H9 (cell line): ENCODE measurements around the gene CNNM2. TPM values are rescaled to one million over a fixed set of nuclear protein-coding genes. Genes with fewer than 3 reads are reported as not detected.

Experiments used
- DNase-seq: peaks from one replicate; pipeline ENCODE4 v3.0.0-alpha.2; 2017
- H2AFZ ChIP-seq: one replicate; pipeline ENCODE4 v1.6.1; 2013; ENCODE audit warnings: mild to moderate bottlenecking, low read length, control low read depth, moderate library complexity
- H2AK5ac ChIP-seq: 2 replicates; pipeline ENCODE4 v1.6.1; 2013; ENCODE audit warnings: low read length, control low read depth, mixed read lengths; ENCODE audit not compliant: insufficient read length
- H2BK120ac ChIP-seq: one replicate; pipeline ENCODE4 v1.6.1; 2013; ENCODE audit warnings: low read depth, mild to moderate bottlenecking, low read length, control low read depth, inconsistent platforms; ENCODE audit not compliant: poor library complexity, severe bottlenecking
- H2BK12ac ChIP-seq: 2 replicates; pipeline ENCODE4 v1.6.1; 2013; ENCODE audit warnings: low read length, control low read depth, mixed read lengths, low read depth; ENCODE audit not compliant: insufficient read length
- H2BK15ac ChIP-seq: 2 replicates; pipeline ENCODE4 v1.6.1; 2013; ENCODE audit warnings: low read depth, low read length, control low read depth
- H2BK20ac ChIP-seq: one replicate; pipeline ENCODE4 v1.6.1; 2013; ENCODE audit warnings: low read depth, mild to moderate bottlenecking, low read length, control low read depth, inconsistent platforms; ENCODE audit not compliant: poor library complexity, severe bottlenecking
- H2BK5ac ChIP-seq: 2 replicates; pipeline ENCODE4 v1.6.1; 2013; ENCODE audit warnings: low read length, control low read depth, mixed read lengths; ENCODE audit not compliant: insufficient read length
- H3K14ac ChIP-seq: 2 replicates; pipeline ENCODE4 v1.6.1; 2013; ENCODE audit warnings: low read length, control low read depth; ENCODE audit not compliant: insufficient read depth
- H3K18ac ChIP-seq: 2 replicates; pipeline ENCODE4 v1.6.1; 2013; ENCODE audit warnings: low read depth, mild to moderate bottlenecking, mixed read lengths, low read length, control low read depth; ENCODE audit not compliant: insufficient read length
- H3K23ac ChIP-seq: 2 replicates; pipeline ENCODE4 v1.6.1; 2013; ENCODE audit warnings: low read length, control low read depth, mixed read lengths, low read depth; ENCODE audit not compliant: insufficient read length
- H3K23me2 ChIP-seq: 2 replicates; pipeline ENCODE4 v1.6.1; 2013; ENCODE audit warnings: low read depth, mild to moderate bottlenecking, mixed read lengths, low read length, control low read depth; ENCODE audit not compliant: insufficient read length, poor library complexity, severe bottlenecking
- H3K27ac ChIP-seq: 2 replicates; pipeline ENCODE4 v1.5.1; 2013; ENCODE audit warnings: low read length, control low read depth, mixed read lengths, low read depth; ENCODE audit not compliant: insufficient read length
- H3K27me3 ChIP-seq: 2 replicates; pipeline ENCODE4 v1.6.1; 2013; ENCODE audit warnings: low read length, control low read depth, inconsistent platforms; ENCODE audit not compliant: insufficient read depth
- H3K4ac ChIP-seq: 2 replicates; pipeline ENCODE4 v1.6.1; 2013; ENCODE audit warnings: low read depth, mild to moderate bottlenecking, control low read depth, inconsistent platforms, low read length, moderate library complexity
- H3K4me1 ChIP-seq: 2 replicates; pipeline ENCODE4 v1.6.1; 2013; ENCODE audit warnings: low read length, control low read depth, inconsistent platforms; ENCODE audit not compliant: insufficient read depth
- H3K4me2 ChIP-seq: 2 replicates; pipeline ENCODE4 v1.6.1; 2013; ENCODE audit warnings: low read length, control low read depth, mixed read lengths; ENCODE audit not compliant: insufficient read length, insufficient read depth
- H3K56ac ChIP-seq: 2 replicates; pipeline ENCODE4 v1.6.1; 2013; ENCODE audit warnings: low read depth, mild to moderate bottlenecking, mixed read lengths, low read length, control low read depth; ENCODE audit not compliant: insufficient read length
- H3K79me1 ChIP-seq: 2 replicates; pipeline ENCODE4 v1.6.1; 2013; ENCODE audit warnings: low read depth, mild to moderate bottlenecking, moderate library complexity, low read length, control low read depth, inconsistent platforms; ENCODE audit not compliant: insufficient read depth, poor library complexity, severe bottlenecking
- H3K79me2 ChIP-seq: 2 replicates; pipeline ENCODE4 v1.6.1; 2013; ENCODE audit warnings: low read length, control low read depth, inconsistent platforms; ENCODE audit not compliant: insufficient read depth
- H3K9ac ChIP-seq: 2 replicates; pipeline ENCODE4 v1.6.1; 2013; ENCODE audit warnings: low read length, control low read depth, mixed read lengths; ENCODE audit not compliant: insufficient read length; ENCODE audit errors: extremely low read depth
- H3K9me3 ChIP-seq: one replicate; pipeline ENCODE4 v1.6.1; 2013; ENCODE audit warnings: low read depth, low read length, inconsistent platforms; ENCODE audit not compliant: control insufficient read depth
- H3T11ph ChIP-seq: one replicate; pipeline ENCODE4 v1.6.1; 2013; ENCODE audit warnings: mild to moderate bottlenecking, low read length, control low read depth, inconsistent platforms
- H4K20me1 ChIP-seq: one replicate; pipeline ENCODE4 v1.6.1; 2013; ENCODE audit not compliant: control insufficient read depth, insufficient read length, insufficient read depth
- H4K5ac ChIP-seq: 2 replicates; pipeline ENCODE4 v1.6.1; 2013; ENCODE audit warnings: low read depth, mild to moderate bottlenecking, mixed read lengths, low read length, control low read depth; ENCODE audit not compliant: insufficient read length
- H4K8ac ChIP-seq: replicated peaks from 2 replicates; pipeline ENCODE4 v1.6.1; 2013; ENCODE audit warnings: low read length, control low read depth, mixed read lengths, low read depth; ENCODE audit not compliant: insufficient read length
- H4K91ac ChIP-seq: 2 replicates; pipeline ENCODE4 v1.6.1; 2013; ENCODE audit warnings: low read depth, mild to moderate bottlenecking, moderate library complexity, mixed read lengths, low read length, control low read depth; ENCODE audit not compliant: insufficient read length
- H3K27ac Mint-ChIP-seq, 3 experiments: 2 replicates in 2 of 3; 3 replicates in 1 of 3; pipeline ENCODE4 v1.8.0; 2020 to 2021; ENCODE audit warnings: mixed read lengths in 3 of 3, mild to moderate bottlenecking in 1 of 3, moderate library complexity in 1 of 3
- H3K27me3 Mint-ChIP-seq: 2 replicates; pipeline ENCODE4 v1.8.0; 2021; ENCODE audit warnings: low read depth, mild to moderate bottlenecking, moderate library complexity, mixed read lengths
- H3K36me3 Mint-ChIP-seq, 3 experiments: 2 replicates in 2 of 3; 3 replicates in 1 of 3; pipeline ENCODE4 v1.8.0; 2020 to 2021; ENCODE audit warnings: low read depth in 3 of 3, mixed read lengths in 3 of 3; ENCODE audit not compliant: insufficient read depth in 1 of 3
- H3K4me1 Mint-ChIP-seq, 2 experiments: 2 replicates each; pipeline ENCODE4 v1.8.0; 2020; ENCODE audit warnings: mixed read lengths in 2 of 2
- H3K4me3 Mint-ChIP-seq, 2 experiments: 2 replicates in 1 of 2; 3 replicates in 1 of 2; pipeline ENCODE4 v1.8.0; 2020 to 2021; ENCODE audit warnings: mild to moderate bottlenecking in 2 of 2, mixed read lengths in 2 of 2, moderate library complexity in 1 of 2
- H3K9me3 Mint-ChIP-seq, 2 experiments: 2 replicates in 1 of 2; 3 replicates in 1 of 2; pipeline ENCODE4 v1.8.0; 2020; ENCODE audit warnings: mild to moderate bottlenecking in 2 of 2, mixed read lengths in 2 of 2, moderate library complexity in 1 of 2
- WGBS: extraction: QIAGEN DNeasy Blood & Tissue Kit; methylation state at CpG from one replicate; pipeline ENCODE4 v1.1.7; 2013; ENCODE audit warnings: missing lambda C conversion rate, low lambda C conversion rate, mixed read lengths; ENCODE audit not compliant: insufficient read length; ENCODE audit errors: extremely low coverage; 5-methylcytosine and 5-hydroxymethylcytosine counted together
- total RNA-seq: library from RNA; stranded (reverse); gene quantifications from 2 replicates; pipeline ENCODE4 v1.2.1, GENCODE V29; 2021
- TF ChIP-seq, protein P1 (sequence below): fragments of 200-600 bp; sonication (generic); conservative IDR thresholded peaks from 3 replicates; pipeline ENCODE4 v1.8.0; 2021; ENCODE audit warnings: antibody characterized with exemption, mild to moderate bottlenecking

The CNNM2 gene
- total RNA-seq, 1 experiment from 2014 or later = 17.5 TPM

DNA sequence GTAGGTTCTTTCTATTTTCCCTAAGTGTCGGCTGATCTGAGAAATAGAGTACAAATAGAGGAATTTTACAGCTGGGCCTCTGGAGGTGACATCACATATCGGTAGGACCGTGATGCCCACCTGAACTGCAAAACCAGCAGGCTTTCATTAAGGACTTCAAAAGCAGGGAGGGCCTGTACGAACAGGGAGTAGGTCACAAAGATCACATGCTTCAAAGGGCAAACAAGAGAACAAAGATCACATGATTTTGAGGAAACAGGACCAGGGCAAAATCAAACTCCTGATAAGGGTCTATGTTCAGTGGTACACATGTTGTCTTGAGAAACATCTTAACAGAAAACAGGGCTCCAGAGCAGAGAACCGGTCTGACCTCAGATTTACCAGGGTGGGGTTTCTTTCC lies 88.9 kb downstream of the CNNM2 start:
- Mint-ChIP-seq H3K36me3 (peaks cover 10 to 14% (median 14%) of the 10 kb centered on the region in 3 experiments), H3K4me3 (no peak overlapping the region), H3K27me3 (no peaks in the 10 kb centered on the region; the same call in 1 of the 2 replicates), H3K9me3 (peaks cover 8 to 19% of the 10 kb centered on the region in 2 experiments), H3K27ac (no peak overlapping the region), H3K4me1 (no peaks in the 10 kb centered on the region)
- Histone ChIP-seq H4K5ac (no peak overlapping the region), H3K23ac (no peak overlapping the region), H3K4ac (no peak overlapping the region), H3K27ac (no peak overlapping the region), H3K23me2 (no peaks in the 10 kb centered on the region), H2BK12ac (no peak overlapping the region), H3K79me1 (no peaks in the 10 kb centered on the region), H4K20me1 (no peaks in the 10 kb centered on the region), H3K4me1 (no peaks in the 10 kb centered on the region), H3K4me2 (no peak overlapping the region), H2BK5ac (no peak overlapping the region), H3K79me2 (no peaks in the 10 kb centered on the region), H3K14ac (no peak overlapping the region), H3K18ac (no peak overlapping the region), H3K9ac (no peak overlapping the region), H4K91ac (no peak overlapping the region), H2BK20ac (no peak overlapping the region), H4K8ac (no peak overlapping the region), H2BK120ac (no peak overlapping the region), H2BK15ac (no peak overlapping the region), H3K56ac (no peak overlapping the region), H3K9me3 (peaks cover 10% of the 10 kb centered on the region), H3T11ph (no peak overlapping the region), H2AFZ (no peak overlapping the region), H3K27me3 (no peaks in the 10 kb centered on the region), H2AK5ac (no peak overlapping the region)
- TF ChIP-seq, protein P1, sequence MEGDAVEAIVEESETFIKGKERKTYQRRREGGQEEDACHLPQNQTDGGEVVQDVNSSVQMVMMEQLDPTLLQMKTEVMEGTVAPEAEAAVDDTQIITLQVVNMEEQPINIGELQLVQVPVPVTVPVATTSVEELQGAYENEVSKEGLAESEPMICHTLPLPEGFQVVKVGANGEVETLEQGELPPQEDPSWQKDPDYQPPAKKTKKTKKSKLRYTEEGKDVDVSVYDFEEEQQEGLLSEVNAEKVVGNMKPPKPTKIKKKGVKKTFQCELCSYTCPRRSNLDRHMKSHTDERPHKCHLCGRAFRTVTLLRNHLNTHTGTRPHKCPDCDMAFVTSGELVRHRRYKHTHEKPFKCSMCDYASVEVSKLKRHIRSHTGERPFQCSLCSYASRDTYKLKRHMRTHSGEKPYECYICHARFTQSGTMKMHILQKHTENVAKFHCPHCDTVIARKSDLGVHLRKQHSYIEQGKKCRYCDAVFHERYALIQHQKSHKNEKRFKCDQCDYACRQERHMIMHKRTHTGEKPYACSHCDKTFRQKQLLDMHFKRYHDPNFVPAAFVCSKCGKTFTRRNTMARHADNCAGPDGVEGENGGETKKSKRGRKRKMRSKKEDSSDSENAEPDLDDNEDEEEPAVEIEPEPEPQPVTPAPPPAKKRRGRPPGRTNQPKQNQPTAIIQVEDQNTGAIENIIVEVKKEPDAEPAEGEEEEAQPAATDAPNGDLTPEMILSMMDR = no peak
- no peak for DNase-seq
- WGBS = no CpG with 5 or more reads among the region's 5 CpGs
